Ishikawa (cell line): Measurements from ENCODE around the gene ATP6V1D.

Source experiments
- EGR1 ChIP-seq: IDR thresholded peaks from 2 replicates; pipeline ENCODE4 v1.6.1; 2012
- FOXM1 ChIP-seq: IDR thresholded peaks from 2 replicates; pipeline ENCODE4 v1.6.1; 2012; ENCODE audit warnings: low read depth, borderline replicate concordance
- ZBTB7A ChIP-seq: IDR thresholded peaks from 2 replicates; pipeline ENCODE4 v1.6.1; 2012; ENCODE audit warnings: low read depth
- TF ChIP-seq, protein P1 (sequence below): IDR thresholded peaks from 2 replicates; pipeline ENCODE4 v1.6.1; 2012

DNA sequence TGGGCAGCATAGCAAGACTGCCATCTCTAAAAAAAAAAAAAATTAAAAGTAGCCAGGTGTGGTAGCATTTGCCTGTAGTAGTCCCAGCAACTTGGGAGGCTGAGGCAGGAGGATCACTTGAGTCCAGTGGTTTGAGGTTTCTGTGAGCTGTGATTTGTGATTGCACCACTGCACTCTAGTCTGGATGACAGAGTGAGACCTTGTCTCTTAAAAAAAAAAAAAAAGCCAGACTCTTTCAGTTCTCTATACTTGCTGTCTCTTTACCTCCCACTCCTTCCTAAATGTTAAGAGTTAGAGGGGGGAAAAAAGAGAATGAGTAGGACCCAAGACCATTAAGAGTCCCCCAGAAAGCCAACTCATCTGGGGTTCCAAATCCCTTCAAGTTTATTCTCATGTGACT is 18.3 kb upstream of the ATP6V1D start:
- no peak for TF ChIP-seq FOXM1
- TF ChIP-seq EGR1: no peak
- TF ChIP-seq, protein P1, sequence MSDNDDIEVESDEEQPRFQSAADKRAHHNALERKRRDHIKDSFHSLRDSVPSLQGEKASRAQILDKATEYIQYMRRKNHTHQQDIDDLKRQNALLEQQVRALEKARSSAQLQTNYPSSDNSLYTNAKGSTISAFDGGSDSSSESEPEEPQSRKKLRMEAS: no peak
- TF ChIP-seq ZBTB7A: no peak
